SK-N-MC (cell line): ENCODE data around the gene FAM107B.

Experiments
- EZH2 ChIP-seq: fragments of 200-600 bp; sonication (generic); IDR thresholded peaks from one replicate; pipeline ENCODE4 v1.6.1; 2017; ENCODE audit warnings: antibody characterized with exemption
- POLR2AphosphoS5 ChIP-seq: IDR thresholded peaks from 2 replicates; pipeline ENCODE4 v1.6.1; 2012; ENCODE audit warnings: mild to moderate bottlenecking, low read depth, low read length, borderline replicate concordance

- TF ChIP-seq POLR2AphosphoS5, result no peak
- no peak for TF ChIP-seq EZH2
These were observed 116.2 kb downstream of the FAM107B start for GRCh38 chr10:14658331-14659127.
